RPMI8226 (cell line): ENCODE measurements around the gene SLC2A14.
"Not testable (repeated sequence)": the region's sequence is repeated elsewhere in the genome, so short reads cannot be mapped to it uniquely, and the experiment has no call there.

Experiments used
- DNase-seq: peaks from one replicate; pipeline ENCODE4 v3.0.0-alpha.2; 2015

The SLC2A14 gene

GRCh38 chr12:7872566-7873319 is at the start of gene SLC2A14:
Gene SLC2A14 (minus strand): TSS chr12:7872915. CDS start chr12:7869880, 3,035 bp downstream.
- no peak for DNase-seq

GRCh38 chr12:7921181-7921580 is 48.5 kb upstream of the SLC2A14 start:
- not testable (repeated sequence) for DNase-seq

GRCh38 chr12:7918268-7918590 is 45.5 kb upstream of the SLC2A14 start:
- not testable (repeated sequence) for DNase-seq

- no peak for DNase-seq
Observed at GRCh38 chr12:7917392-7918267, 44.9 kb upstream of the SLC2A14 start.

- no peak for DNase-seq
Observed at GRCh38 chr12:7916936-7917335, 44.2 kb upstream of the SLC2A14 start.

- no peak for DNase-seq
Observed at GRCh38 chr12:7915661-7916403, 43.1 kb upstream of the SLC2A14 start.

- DNase-seq: not testable (repeated sequence)
Observed at GRCh38 chr12:7910106-7910505, 37.4 kb upstream of the SLC2A14 start.

GRCh38 chr12:7907009-7907408 is 34.3 kb upstream of the SLC2A14 start:
- peak; percentile 52 for DNase-seq

GRCh38 chr12:7906303-7906702 is 33.6 kb upstream of the SLC2A14 start:
- DNase-seq: not testable (repeated sequence)

GRCh38 chr12:7905600-7906125 is 32.9 kb upstream of the SLC2A14 start:
- DNase-seq: not testable (repeated sequence)

- DNase-seq: peak; percentile 62
Observed at GRCh38 chr12:7905071-7905470, 32.4 kb upstream of the SLC2A14 start.

GRCh38 chr12:7902416-7902815 is 29.7 kb upstream of the SLC2A14 start:
- DNase-seq: not testable (repeated sequence)

- DNase-seq: no peak
Observed at GRCh38 chr12:7899755-7900154, 27.0 kb upstream of the SLC2A14 start.

GRCh38 chr12:7896726-7897125 is 24.0 kb upstream of the SLC2A14 start:
- DNase-seq: not testable (repeated sequence)

- DNase-seq: no peak
Observed at GRCh38 chr12:7892186-7892980, 19.7 kb upstream of the SLC2A14 start.

- no peak for DNase-seq
Observed at GRCh38 chr12:7884689-7885088, 12.0 kb upstream of the SLC2A14 start.

- DNase-seq: not testable (repeated sequence)
Observed at GRCh38 chr12:7881736-7882120, 9.0 kb upstream of the SLC2A14 start.

GRCh38 chr12:7880952-7881735 is 8.4 kb upstream of the SLC2A14 start:
- DNase-seq: not testable (repeated sequence)

GRCh38 chr12:7879246-7879645 is 6.5 kb upstream of the SLC2A14 start:
- no peak for DNase-seq

- no peak for DNase-seq
Observed at GRCh38 chr12:7877420-7877819, 4.7 kb upstream of the SLC2A14 start.

- DNase-seq: peak; percentile 9
Observed at GRCh38 chr12:7870335-7870734, 2.4 kb downstream of the SLC2A14 start.
